Activated CD4-positive, CD25-positive, alpha-beta regulatory T cell treated with anti-CD3 and anti-CD28 coated beads, Interleukin-2, amount 50 U/mL, for 72 hours (primary cell): ENCODE results near the gene CSF2.
"Not testable (repeated sequence)": the region's sequence is repeated elsewhere in the genome, so short reads cannot be mapped to it uniquely, and the experiment has no call there.

Experiments
- DNase-seq: peaks from one replicate; pipeline ENCODE4 v3.0.0; 2021

The CSF2 gene

GRCh38 chr5:132093271-132093670 lies 19.7 kb downstream of the CSF2 start:
- no peak for DNase-seq

DNA sequence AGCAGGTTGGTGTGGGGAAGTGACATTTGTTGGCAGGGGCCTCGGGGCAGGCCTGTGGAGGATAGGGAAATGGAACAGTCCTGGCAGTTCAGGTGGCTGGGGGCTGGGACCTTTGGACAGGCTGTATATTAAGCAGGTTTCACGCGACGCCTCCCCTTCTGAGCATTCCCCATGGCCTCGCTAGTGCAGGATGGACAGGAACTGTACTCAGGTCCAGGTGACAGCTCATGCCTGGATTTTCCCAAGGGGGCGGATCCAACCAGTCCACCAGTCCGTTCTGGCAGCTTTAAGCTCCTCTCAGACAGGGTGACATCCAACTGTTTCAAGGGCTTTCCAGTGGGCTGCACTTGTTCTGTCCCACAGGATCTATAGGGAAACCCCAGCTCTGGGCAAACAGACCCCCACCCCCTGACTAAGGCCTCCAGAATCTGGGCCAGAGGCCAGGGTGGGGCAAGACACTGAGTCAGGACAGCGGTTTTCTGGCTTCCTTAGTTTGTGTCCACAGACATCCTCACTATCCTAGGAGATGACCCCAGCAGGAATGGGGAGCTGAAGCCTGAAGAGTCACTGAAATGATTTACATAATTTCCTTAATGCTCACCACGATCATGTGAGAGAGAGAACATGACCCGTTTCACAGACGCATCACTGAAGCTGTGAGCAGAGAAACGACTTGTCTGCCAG lies 20.9 kb downstream of the CSF2 start:
- DNase-seq = peak; percentile 27

GRCh38 chr5:132095077-132095410 lies 21.5 kb downstream of the CSF2 start:
- DNase-seq = peak; percentile 19

DNA sequence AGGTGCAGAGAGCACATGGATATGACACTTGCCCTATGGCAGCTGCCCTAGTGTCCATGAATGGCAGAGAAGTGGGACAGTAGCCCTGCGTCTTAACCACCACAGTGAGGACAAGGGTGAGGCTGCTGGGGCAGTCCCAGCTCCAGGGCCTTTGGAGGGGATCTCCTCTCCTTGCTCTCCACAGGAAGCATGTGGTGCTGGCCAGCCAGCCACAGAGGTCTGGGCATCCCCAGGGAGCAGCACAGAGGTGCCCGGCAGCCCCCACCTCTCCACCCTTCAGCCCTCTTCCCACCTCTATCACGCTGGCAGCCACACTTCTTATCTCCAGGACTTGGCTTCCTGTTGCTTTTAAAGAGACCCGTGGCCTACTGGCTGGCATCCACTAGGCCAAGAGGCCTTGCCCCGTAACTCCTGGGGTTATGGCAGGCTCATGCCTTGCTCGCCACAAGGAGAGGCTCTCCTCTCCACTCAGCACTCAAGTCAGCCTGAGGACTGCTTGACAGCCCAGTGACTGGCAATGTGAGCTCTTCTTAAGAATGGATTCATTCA lies 21.9 kb downstream of the CSF2 start:
- DNase-seq = peak; percentile 33

DNA sequence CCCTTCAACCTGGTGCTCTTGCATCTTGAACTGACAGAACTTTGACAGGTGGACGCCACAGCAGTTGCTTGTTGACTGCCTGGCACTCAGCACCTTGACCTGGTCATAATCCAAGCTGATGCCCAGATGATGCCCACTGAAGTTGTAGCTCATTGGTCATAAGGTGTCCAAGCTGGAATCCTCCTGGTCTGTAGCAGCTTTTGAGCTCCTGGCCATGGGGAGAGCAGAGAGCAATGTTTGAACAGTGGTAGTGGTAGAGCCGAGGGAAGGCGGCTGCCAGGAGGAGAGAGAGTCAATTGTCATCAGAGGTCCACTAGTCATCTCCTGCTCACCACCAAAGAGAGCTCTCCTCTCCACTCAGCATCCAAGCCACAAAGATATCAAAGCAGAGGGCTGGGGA lies 23.3 kb downstream of the CSF2 start:
- DNase-seq = peak; percentile 15

- no peak for DNase-seq
These were observed 24.6 kb downstream of the CSF2 start for GRCh38 chr5:132098151-132098594.

GRCh38 chr5:132098621-132099020 lies 25.0 kb downstream of the CSF2 start:
- DNase-seq = no peak

GRCh38 chr5:132099076-132099748 lies 25.6 kb downstream of the CSF2 start:
- DNase-seq = no peak

DNA sequence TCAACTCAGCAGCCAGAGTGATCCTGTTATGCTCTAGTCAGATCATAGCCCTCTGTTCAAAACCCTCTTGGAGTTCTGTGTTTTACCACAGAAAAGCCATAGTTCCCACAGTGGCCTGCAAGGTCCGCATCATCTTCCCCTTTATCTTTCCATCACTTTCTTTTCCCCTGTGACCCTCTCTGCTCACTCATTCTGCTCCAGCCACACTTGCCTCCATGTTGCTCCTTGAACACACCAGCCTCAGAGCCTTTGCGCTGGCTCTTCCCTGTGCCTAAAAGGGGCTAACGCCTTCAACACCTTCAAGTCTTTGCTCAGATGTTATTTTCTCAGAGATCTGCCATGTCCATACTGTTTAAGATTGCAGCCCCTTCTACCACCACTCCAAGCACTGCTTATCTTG lies 26.3 kb downstream of the CSF2 start:
- DNase-seq = no peak

DNA sequence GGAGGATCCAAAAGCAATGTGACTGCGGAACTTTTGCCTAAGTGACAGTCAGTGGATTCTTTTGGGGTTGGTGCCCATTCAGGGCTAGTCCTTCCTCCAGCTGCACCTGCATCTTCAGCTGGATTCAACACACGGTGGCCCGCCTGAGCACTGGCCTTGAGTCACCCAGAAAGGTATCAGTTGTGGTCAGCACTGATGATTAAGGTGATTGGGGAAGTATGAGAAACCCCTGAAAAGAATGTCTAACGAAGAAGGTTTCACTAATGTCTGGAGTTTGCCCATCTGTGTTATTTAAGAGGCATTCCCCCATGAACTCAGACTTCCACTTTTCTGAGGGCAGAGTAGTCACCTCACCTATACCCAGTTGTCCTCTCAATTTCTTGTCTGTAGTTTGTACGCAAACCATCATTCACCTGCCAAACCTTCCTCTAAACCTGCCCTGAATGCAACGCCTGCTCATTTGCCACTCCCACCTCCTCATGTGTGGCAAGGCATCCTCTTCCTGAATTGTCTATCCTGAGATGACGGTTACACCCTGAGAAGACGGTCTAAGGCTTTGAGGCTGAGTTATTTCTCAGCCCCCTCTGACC lies 27.2 kb downstream of the CSF2 start:
- DNase-seq = no peak

DNA sequence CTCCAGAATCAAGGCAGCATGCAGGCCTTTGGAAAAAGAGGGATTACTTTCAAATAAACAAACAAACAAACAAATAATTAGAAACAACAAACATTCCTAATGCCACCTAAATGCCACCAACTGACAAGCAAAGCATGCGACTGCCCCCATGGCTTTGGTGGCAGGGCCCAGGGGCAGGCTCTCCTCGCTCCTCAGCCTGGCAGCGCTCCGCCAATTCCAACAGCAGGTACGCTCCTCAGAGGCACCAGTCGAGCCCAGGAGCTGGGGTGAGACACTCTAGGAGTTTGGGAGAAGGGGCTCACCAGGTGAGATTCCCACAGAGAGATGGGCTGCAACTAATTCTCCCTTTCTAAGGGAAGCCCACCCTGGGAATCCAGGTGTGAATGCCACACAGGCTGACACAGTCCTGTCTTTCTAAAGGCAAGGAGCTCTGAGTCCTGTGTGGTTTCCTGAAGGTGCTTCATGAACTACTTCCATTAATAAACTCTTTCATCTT lies 27.8 kb downstream of the CSF2 start:
- no peak for DNase-seq

GRCh38 chr5:132102101-132102701 lies 28.6 kb downstream of the CSF2 start:
- DNase-seq = peak; percentile 29

GRCh38 chr5:132102944-132103331 lies 29.3 kb downstream of the CSF2 start:
- peak; percentile 27 for DNase-seq

GRCh38 chr5:132103332-132103951 lies 29.9 kb downstream of the CSF2 start:
- no peak for DNase-seq

DNA sequence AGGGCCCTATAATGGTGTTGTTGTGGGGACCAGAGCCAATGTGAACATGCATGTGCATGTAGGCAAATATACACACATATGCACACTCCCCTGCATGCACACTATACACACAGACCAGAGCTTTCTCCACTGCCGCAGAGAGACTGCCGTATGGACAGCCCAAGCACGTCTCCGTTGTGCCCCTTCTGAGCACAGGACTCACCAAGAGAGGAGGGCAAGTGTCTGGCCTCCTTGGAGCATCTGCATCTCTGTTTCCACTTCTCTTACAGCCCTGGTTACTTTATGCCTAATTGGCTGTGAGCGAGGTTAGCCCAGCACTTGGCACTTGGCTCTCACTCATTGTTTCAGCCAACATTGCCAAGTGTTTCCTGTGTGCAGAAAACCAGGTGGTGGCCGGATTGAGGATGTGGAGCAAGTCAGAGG lies 30.4 kb downstream of the CSF2 start:
- DNase-seq = no peak

GRCh38 chr5:132104556-132104955 lies 31.0 kb downstream of the CSF2 start:
- no peak for DNase-seq

DNA sequence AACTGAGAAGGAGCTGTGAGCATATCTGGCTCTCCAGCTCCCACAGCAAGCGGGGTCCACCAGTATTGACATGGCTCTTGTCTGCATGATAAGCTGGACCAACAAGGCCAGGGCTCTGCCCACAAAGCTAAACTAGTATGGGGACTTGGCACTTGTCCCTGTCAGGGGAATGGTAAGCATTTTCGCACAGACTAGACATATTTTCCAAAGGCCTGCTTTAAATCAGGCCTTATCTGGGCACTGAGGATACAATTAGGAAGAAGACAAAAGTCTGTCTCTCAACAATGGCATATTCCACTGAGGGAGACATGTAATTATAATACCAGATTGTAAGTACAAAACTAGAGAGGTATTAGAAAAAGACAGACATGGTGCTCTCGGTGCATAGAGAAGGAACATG lies 32.1 kb downstream of the CSF2 start:
- no peak for DNase-seq

DNA sequence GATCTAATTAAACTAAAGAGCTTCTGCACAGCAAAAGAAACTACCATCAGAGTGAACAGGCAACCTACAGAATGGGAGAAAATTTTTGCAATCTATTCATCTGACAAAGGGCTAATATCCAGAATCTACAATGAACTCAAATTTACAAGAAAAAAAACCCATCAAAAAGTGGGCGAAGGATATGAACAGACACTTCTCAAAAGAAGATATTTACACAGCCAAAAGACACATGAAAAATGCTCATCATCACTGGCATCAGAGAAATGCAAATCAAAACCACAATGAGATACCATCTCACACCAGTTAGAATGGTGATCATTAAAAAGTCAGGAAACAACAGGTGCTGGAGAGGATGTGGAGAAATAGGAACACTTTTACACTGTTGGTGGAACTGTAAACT lies 34.9 kb downstream of the CSF2 start:
- DNase-seq = not testable (repeated sequence)

- not testable (repeated sequence) for DNase-seq
These were observed 35.4 kb downstream of the CSF2 start for GRCh38 chr5:132108957-132109356.

- DNase-seq = no peak
These were observed 36.0 kb downstream of the CSF2 start for GRCh38 chr5:132109494-132110053.

GRCh38 chr5:132110195-132110594 lies 36.6 kb downstream of the CSF2 start:
- DNase-seq = no peak

DNA sequence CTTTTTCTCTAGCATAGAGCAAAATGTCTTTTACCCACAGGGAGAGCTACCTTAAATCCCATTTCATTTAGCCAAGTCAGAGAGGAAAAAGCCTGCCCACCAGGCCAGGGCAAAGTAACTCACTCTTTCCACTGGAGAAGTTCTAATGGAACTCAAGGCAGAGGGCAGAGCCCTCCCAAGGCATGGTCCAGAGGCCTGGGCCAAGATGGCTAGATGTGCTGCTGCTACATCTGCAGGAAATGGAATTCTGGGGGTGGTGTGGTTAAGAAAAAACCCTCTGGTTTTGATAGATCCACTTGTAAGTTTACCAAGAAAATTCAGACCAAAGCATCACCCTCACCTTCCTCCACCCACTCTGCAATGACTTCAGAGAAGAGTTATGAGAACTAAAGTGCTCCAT lies 37.3 kb downstream of the CSF2 start:
- DNase-seq = no peak

- no peak for DNase-seq
These were observed 38.5 kb downstream of the CSF2 start for GRCh38 chr5:132112111-132112510.
